Activated T-cell treated with anti-CD3 and anti-CD28 coated beads for 24 hours (primary cell): ENCODE results near the gene STK11.
A peak's percentile ranks its signal among the peaks of the same experiment; 100 is the strongest.
"Not testable (repeated sequence)": the region's sequence is repeated elsewhere in the genome, so short reads cannot be mapped to it uniquely, and the experiment has no call there.

ENCODE experiments used
- DNase-seq: peaks from one replicate; pipeline ENCODE4 v3.0.0-alpha.2; 2020; ENCODE audit warnings: low read depth

The STK11 gene

GRCh38 chr19:1238369-1239303, 33.1 kb downstream of the STK11 start:
- DNase-seq = no peak

DNA sequence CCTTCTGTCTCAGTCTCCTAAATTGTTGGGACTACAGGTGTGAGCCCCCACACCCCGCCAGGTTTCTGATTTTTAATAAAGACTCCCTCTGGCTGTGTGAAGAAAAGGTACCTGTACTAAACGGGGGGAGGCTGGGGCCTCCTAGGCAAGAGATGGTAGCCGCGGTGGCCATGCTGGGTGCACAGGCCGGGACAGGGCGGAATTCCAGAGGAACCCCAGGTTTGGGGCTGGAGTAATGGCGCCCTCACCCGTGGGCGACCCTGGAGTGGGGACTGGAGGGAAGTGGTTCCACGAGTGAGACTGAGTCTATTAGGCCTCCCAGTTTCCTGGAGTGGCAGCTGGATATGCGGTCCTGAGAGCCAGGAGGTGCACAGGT, 33.8 kb downstream of the STK11 start:
- no peak for DNase-seq

GRCh38 chr19:1239796-1240737, 34.5 kb downstream of the STK11 start:
- peak; percentile 91 for DNase-seq

- DNase-seq = no peak
Measured at GRCh38 chr19:1240925-1241324, 35.3 kb downstream of the STK11 start.

- DNase-seq = peak; percentile 89
Measured at GRCh38 chr19:1241417-1242095, 36.0 kb downstream of the STK11 start, which contains the start of gene ATP5F1D. Gene ATP5F1D, plus strand, starts transcription at chr19:1241751. Its CDS starts 100 bp downstream, at chr19:1241851.

DNA sequence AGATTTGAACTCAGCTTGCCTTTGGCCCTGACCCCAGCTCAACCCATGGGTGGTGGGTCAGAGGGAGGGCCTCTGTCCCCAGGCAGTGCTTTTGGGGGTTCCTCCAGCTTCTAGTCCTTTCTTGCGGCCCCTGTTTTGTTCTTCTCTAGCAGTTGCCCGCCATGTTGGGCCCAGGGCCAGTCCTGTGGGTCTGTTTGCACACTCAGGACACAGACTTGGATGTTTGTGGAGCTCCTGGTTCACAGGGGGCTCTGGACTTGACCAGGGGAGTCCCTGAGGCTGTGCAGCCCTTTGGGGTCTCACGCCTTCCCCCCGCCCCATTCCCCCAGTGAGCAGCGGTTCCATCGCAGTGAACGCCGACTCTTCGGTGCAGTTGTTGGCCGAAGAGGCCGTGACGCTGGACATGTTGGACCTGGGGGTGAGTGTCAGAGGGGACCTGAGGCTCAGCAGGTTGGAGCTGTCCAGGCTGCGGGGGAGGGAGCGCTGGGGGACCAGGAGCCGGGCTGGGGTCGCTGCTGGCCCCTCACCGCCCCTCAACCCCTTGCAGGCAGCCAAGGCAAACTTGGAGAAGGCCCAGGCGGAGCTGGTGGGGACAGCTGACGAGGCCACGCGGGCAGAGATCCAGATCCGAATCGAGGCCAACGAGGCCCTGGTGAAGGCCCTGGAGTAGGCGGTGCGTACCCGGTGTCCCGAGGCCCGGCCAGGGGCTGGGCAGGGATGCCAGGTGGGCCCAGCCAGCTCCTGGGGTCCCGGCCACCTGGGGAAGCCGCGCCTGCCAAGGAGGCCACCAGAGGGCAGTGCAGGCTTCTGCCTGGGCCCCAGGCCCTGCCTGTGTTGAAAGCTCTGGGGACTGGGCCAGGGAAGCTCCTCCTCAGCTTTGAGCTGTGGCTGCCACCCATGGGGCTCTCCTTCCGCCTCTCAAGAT, 38.5 kb downstream of the STK11 start:
- no peak for DNase-seq

DNA sequence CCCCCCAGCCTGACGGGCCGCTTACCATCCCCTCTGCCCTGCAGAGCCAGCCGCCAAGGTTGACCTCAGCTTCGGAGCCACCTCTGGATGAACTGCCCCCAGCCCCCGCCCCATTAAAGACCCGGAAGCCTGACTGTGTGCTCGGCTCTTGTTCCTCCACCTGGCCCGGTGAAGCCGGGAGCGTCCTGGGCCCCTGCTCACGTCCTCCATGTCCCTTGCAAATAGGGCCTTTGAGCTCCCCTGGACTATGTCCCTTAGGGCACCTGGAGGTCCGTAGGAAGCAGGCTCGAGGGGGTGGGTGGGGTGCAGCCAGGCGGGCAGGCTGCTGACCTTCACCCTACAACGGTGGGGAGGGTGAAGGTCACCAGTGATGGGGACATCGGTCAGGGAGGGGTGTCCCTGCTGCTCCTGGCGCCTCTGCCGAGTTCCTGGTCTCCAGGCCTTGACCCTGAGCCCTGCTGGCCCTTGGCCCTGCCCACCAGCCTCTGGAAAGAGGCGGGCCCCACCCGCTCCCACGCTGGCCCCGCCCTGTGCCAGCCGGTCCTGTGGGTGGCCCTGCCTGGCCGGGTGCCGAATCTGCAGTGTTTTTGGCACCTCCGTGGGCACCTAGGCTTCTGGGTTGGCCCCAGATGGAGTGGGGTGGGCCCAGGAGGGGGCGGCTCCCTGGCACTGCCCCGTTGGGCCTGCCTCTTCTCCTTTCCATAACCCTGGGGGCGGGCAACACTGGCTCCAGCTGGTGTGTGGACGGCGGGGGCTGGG, 39.3 kb downstream of the STK11 start:
- DNase-seq = no peak

- DNase-seq = no peak
Measured at GRCh38 chr19:1245494-1246264, 40.1 kb downstream of the STK11 start.

GRCh38 chr19:1246265-1247087, 40.9 kb downstream of the STK11 start:
- not testable (repeated sequence) for DNase-seq

GRCh38 chr19:1247748-1248138, 42.2 kb downstream of the STK11 start:
- DNase-seq = no peak

DNA sequence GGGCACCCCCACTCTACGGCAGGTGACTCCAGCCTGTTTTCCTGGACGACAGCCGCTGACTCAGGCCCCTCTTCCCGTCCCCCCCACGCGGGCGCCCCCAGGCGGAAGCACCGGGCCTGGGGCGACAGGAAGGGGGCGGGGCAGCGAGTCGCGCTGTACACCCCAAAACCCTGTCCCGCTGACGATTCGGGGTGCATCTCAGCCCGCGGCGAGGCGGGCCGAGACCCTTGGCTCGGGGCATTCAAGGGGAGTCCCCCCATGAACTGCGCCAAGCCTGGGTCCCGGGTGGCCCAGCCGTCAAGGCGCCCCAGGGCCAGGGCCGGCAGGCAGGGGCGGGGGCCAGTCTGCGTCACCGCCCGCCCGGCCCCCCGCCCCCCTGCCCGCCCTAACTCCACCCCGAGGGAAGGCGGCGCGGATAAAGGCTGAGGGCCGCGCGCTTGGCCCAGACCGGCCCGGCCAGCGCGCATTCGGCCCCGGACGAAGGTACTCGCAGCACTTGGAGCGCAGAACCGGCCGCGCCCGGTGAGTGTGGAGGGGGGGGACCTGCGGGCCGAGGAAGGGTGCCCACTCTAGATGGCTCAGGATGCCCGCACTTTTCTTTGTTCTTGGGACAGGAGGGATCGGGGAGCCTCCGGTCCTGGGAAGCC, 42.7 kb downstream of the STK11 start, which contains the start of gene MIDN:
TSS of gene MIDN (plus strand) at position 445 of the 647 bp plus-strand sequence. CDS start 1,714 bp downstream, outside the sequence.
- no peak for DNase-seq

GRCh38 chr19:1248786-1249297, 43.3 kb downstream of the STK11 start:
- DNase-seq = peak; percentile 75

- DNase-seq = peak; percentile 91
Measured at GRCh38 chr19:1249298-1249989, 43.9 kb downstream of the STK11 start.

GRCh38 chr19:1249990-1250436, 44.4 kb downstream of the STK11 start:
- DNase-seq = no peak

GRCh38 chr19:1250437-1251260, 45.1 kb downstream of the STK11 start:
- no peak for DNase-seq
